Measurements from ENCODE around the gene NUP54. TPM values are rescaled to one million over a fixed set of nuclear protein-coding genes. Genes with fewer than 3 reads are reported as not detected.

The NUP54 gene, protein sequence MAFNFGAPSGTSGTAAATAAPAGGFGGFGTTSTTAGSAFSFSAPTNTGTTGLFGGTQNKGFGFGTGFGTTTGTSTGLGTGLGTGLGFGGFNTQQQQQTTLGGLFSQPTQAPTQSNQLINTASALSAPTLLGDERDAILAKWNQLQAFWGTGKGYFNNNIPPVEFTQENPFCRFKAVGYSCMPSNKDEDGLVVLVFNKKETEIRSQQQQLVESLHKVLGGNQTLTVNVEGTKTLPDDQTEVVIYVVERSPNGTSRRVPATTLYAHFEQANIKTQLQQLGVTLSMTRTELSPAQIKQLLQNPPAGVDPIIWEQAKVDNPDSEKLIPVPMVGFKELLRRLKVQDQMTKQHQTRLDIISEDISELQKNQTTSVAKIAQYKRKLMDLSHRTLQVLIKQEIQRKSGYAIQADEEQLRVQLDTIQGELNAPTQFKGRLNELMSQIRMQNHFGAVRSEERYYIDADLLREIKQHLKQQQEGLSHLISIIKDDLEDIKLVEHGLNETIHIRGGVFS
- total RNA-seq, result 100 to 1,000 TPM in 1 of 2 experiments, 10 to 100 TPM in 1; 94.1 to 108 TPM
- 28.4 TPM for polyA plus RNA-seq (2013, experiment 1 of 2)
- polyA plus RNA-seq (2013, experiment 2 of 2), result 33.5 TPM
- total RNA-seq, result 50.0 to 123 (median 74.4) reads per million in 172 experiments

DNA sequence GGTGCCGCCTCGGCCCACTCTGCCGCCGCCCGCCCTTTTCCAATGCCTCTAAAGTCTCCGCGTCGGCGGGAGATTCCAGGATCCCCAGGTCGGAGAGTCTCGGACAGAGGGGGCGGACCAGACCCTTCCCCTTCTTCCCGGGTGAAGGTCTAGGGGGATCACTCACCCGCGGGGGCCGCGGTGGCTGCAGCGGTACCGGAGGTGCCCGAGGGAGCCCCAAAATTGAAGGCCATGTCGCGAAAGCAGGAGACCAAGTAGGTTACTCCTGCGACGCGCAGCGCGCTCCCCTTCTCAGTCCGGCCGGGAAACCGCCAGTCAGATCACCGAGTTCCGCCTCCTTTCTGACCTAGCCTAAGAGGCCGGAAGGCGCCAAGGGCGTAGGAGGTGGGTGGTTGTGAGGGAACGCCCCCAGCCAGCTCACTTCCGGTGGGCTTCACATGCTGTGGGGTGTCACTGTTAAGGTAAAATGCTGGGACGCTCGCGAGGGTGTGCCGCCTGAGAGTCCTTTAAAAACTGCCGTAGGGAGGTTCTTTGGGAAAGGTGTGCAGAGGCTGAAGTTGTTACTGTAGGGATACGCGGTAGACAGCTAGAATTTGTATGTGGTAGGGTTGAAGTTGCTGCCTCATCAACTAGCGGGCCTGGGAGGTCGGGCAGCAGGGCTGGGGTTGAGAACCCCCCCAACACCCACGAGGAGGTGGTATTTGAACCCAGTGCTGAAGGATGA, at the start of gene NUP54:
TSS of gene NUP54 (minus strand) at position 256 of the 724 bp plus-strand sequence. CDS start at position 233, 23 bp downstream.
- H3K4me3 Mint-ChIP-seq, result peak within 1 kb of the TSS; percentile 99
- Histone ChIP-seq H3K4me1 (ENCODE audit: insufficient read depth, low read length) (peaks cover 15% of the 10 kb centered on the region), H3K4me3 (ENCODE audit: low read length) (peak within 1 kb of the TSS; percentile 95), H3K27ac (ENCODE audit: low read depth in 1 of 2, low read length in 2 of 2) (peak within 1 kb of the TSS; percentile 80 to 90), H3K36me3 (ENCODE audit: insufficient read depth, low read length) (peaks cover 10% of the 10 kb centered on the region), H3K9me3 (ENCODE audit: control insufficient read depth in 1 of 2, insufficient read depth in 1 of 2, low read length in 2 of 2) (no peaks in the 10 kb centered on the region), H3K27me3 (ENCODE audit: control insufficient read depth in 1 of 2, insufficient read depth in 2 of 2, low read length in 2 of 2) (no peaks in the 10 kb centered on the region)
- ATAC-seq (ENCODE audit: poor library complexity) (peak; percentile 97), DNase-seq (peak; percentile 90 to 97 (median 93))
- TF ChIP-seq, protein P1, sequence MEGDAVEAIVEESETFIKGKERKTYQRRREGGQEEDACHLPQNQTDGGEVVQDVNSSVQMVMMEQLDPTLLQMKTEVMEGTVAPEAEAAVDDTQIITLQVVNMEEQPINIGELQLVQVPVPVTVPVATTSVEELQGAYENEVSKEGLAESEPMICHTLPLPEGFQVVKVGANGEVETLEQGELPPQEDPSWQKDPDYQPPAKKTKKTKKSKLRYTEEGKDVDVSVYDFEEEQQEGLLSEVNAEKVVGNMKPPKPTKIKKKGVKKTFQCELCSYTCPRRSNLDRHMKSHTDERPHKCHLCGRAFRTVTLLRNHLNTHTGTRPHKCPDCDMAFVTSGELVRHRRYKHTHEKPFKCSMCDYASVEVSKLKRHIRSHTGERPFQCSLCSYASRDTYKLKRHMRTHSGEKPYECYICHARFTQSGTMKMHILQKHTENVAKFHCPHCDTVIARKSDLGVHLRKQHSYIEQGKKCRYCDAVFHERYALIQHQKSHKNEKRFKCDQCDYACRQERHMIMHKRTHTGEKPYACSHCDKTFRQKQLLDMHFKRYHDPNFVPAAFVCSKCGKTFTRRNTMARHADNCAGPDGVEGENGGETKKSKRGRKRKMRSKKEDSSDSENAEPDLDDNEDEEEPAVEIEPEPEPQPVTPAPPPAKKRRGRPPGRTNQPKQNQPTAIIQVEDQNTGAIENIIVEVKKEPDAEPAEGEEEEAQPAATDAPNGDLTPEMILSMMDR (IDR thresholded peaks at IDR 0.05), result no peak
- CTCF ChIA-PET, result interaction anchor here (1.1 kb wide), 1 partner anchor 9 kb away, joined by 3 read pairs; no protein-coding TSS in a partner anchor
- POLR2A ChIA-PET, result interaction anchor here (0.6 to 2.0 kb wide), 12 partner anchors 8 to 1714 kb away, joined by 3 to 18 read pairs (median 4); partner anchors contain the start of genes CCNG2, MRPL1, NAAA and SCARB2
- H3K9me3 Mint-ChIP-seq, result no peaks in the 10 kb centered on the region
- H3K27ac Mint-ChIP-seq, result peak within 1 kb of the TSS; percentile 92
- H3K4me1 Mint-ChIP-seq (ENCODE audit: low read depth), result peaks cover 38% of the 10 kb centered on the region
- peaks cover 29% of the 10 kb centered on the region for H3K36me3 Mint-ChIP-seq (ENCODE audit: low read depth)
- intact Hi-C loops (cut with DNase I, micrococcal nuclease), result loop anchor here (2.0 to 10.0 kb wide), 7 partner anchors 64 to 1714 kb away; partner anchors contain the start of genes SDAD1 (in 2 of the 2), G3BP2 (in 1 of the 2), MRPL1 (in 1 of the 2) and NAAA (in 1 of the 2)
- H3K27me3 Mint-ChIP-seq, result no peaks in the 10 kb centered on the region

DNA sequence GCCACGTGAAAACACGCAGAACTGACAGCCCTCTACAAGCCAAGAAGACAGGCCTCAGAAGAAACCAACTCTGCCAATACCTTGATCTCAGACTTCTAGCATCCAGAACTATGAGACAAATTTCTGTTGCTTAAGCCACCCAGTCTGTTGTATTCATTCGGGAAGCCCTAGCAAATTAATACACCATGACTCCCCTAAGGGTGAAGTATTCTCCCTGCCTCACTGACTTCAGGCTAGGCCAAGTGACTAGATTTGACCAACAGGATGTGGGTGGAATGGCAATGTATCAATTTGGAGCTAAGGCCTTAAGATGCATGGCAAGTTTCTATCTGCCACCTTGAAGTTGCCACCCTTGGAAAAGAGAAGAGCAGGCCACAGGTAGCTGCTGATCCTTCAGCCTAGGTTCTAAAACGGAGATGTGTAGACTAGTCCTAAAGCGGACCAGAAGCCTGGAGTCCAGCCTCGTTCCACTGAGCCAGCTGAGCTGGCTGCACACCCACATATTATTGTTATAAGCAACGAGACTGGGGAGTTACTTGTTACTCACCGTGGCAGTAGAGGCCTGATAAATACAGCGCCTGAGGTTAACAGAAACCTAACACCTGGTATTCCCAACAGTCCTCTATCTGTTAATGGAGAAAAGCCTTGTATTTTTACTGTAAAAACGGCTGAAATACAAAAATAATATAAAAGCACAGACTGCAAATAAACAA, 49.0 kb upstream of the NUP54 start:
- Histone ChIP-seq H3K27ac (ENCODE audit: low read depth in 1 of 2, low read length in 2 of 2) (no peak overlapping the region), H3K4me3 (ENCODE audit: low read length) (no peak overlapping the region), H3K9me3 (ENCODE audit: control insufficient read depth in 1 of 2, insufficient read depth in 1 of 2, low read length in 2 of 2) (peaks cover 6 to 11% of the 10 kb centered on the region in 2 experiments), H3K36me3 (ENCODE audit: insufficient read depth, low read length) (peaks cover 36% of the 10 kb centered on the region), H3K4me1 (ENCODE audit: insufficient read depth, low read length) (peaks cover 22% of the 10 kb centered on the region), H3K27me3 (ENCODE audit: control insufficient read depth in 1 of 2, insufficient read depth in 2 of 2, low read length in 2 of 2) (no peaks in the 10 kb centered on the region)
- Mint-ChIP-seq H3K27me3 (no peaks in the 10 kb centered on the region), H3K9me3 (peaks cover 1% of the 10 kb centered on the region), H3K4me1 (ENCODE audit: low read depth) (peaks cover 52% of the 10 kb centered on the region), H3K4me3 (no peak overlapping the region), H3K36me3 (ENCODE audit: low read depth) (peaks cover 45% of the 10 kb centered on the region), H3K27ac (peak overlapping the region; percentile 18)
- TF ChIP-seq, protein P1 (IDR thresholded peaks at IDR 0.05), result no peak
- ATAC-seq (ENCODE audit: poor library complexity) (no peak), DNase-seq (no peak)
- intact Hi-C loops (cut with DNase I, micrococcal nuclease), result no loop called here
- POLR2A ChIA-PET, result interaction anchor here (1.6 kb wide), 1 partner anchor 15 kb away, joined by 3 read pairs; no protein-coding TSS in a partner anchor
- CTCF ChIA-PET, result no interaction called here

Data from CD4-positive, alpha-beta T cell (primary cell).